Measurements from ENCODE around the gene APOL1. TPM values are rescaled to one million over a fixed set of nuclear protein-coding genes. Genes with fewer than 3 reads are reported as not detected.

Gene APOL1
- total and polyA plus RNA-seq, 2 donors (not counting 1 experiment from before 2014, with no cell fraction given), result 3.3 to 11.2 TPM

- 96% methylated on average over 19 of the region's 20 CpGs for WGBS (ENCODE audit: insufficient coverage)
- H3K4me3 ChIP-seq (ENCODE audit: control extremely low read depth in 1 of 5, extremely low read depth in 1 of 5, insufficient read depth in 1 of 5, low read depth in 2 of 5, low read length in 4 of 5), result no peak overlapping the region
- intact Hi-C loops (cut with micrococcal nuclease), result no loop called here
- no peak for ATAC-seq (ENCODE audit: low read depth)
- no peaks in the 10 kb centered on the region for H3K4me1 Mint-ChIP-seq
- H3K4me3 Mint-ChIP-seq, result no peak overlapping the region
- H2AFZ ChIP-seq (ENCODE audit: insufficient read depth, low read depth, low read length, poor library complexity, severe bottlenecking), result no peak overlapping the region
- ChIA-PET POLR2A (no interaction called here), CTCF (interaction anchor here (1.4 to 3.5 kb wide), 4 partner anchors 10 to 198 kb away, joined by 3 to 16 read pairs (median 12); no protein-coding TSS in a partner anchor)
- H3K36me3 ChIP-seq (replicated peaks in 1 of 2; ENCODE audit: control extremely low read depth in 1 of 2, control insufficient read depth in 1 of 2, extremely low read depth in 1 of 2, insufficient read depth in 2 of 2, low read length in 1 of 2), result peaks cover 5 to 82% of the 10 kb centered on the region in 2 experiments
- no peaks in the 10 kb centered on the region for H3K27me3 ChIP-seq (replicated peaks in 1 of 4; ENCODE audit: control extremely low read depth in 1 of 4, control insufficient read depth in 3 of 4, insufficient read depth in 4 of 4, low read length in 3 of 4)
- no peak overlapping the region for H3K27ac ChIP-seq (ENCODE audit: low read length in 2 of 2)
- H3K4me2 ChIP-seq (replicated peaks; ENCODE audit: low read depth, low read length, poor library complexity, severe bottlenecking), result no peak overlapping the region
- no peaks in the 10 kb centered on the region for H3K4me1 ChIP-seq (ENCODE audit: control insufficient read depth in 2 of 2, insufficient read depth in 2 of 2, low read length in 2 of 2)
- TF ChIP-seq, protein P1, sequence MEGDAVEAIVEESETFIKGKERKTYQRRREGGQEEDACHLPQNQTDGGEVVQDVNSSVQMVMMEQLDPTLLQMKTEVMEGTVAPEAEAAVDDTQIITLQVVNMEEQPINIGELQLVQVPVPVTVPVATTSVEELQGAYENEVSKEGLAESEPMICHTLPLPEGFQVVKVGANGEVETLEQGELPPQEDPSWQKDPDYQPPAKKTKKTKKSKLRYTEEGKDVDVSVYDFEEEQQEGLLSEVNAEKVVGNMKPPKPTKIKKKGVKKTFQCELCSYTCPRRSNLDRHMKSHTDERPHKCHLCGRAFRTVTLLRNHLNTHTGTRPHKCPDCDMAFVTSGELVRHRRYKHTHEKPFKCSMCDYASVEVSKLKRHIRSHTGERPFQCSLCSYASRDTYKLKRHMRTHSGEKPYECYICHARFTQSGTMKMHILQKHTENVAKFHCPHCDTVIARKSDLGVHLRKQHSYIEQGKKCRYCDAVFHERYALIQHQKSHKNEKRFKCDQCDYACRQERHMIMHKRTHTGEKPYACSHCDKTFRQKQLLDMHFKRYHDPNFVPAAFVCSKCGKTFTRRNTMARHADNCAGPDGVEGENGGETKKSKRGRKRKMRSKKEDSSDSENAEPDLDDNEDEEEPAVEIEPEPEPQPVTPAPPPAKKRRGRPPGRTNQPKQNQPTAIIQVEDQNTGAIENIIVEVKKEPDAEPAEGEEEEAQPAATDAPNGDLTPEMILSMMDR (IDR thresholded peaks at IDR 0.05), result no peak
- TF ChIP-seq EZH2 (IDR thresholded peaks at IDR 0.05; ENCODE audit: borderline replicate concordance, insufficient read depth, low read depth, low read length, poor library complexity, severe bottlenecking), result no peak
- H3K9me3 ChIP-seq (ENCODE audit: control extremely low read depth in 1 of 3, control insufficient read depth in 2 of 3, insufficient read depth in 1 of 3, low read length in 2 of 3), result peaks cover 0 to 12% (median 0%) of the 10 kb centered on the region in 3 donors
- H3K27me3 Mint-ChIP-seq, result no peaks in the 10 kb centered on the region
- H3K9ac ChIP-seq (ENCODE audit: low read length), result no peak overlapping the region
- H3K79me2 ChIP-seq (ENCODE audit: control insufficient read depth, insufficient read depth, low read length), result peaks cover 15% of the 10 kb centered on the region
- no peak for DNase-seq
- H4K20me1 ChIP-seq (ENCODE audit: control insufficient read depth, insufficient read depth, low read length, poor library complexity, severe bottlenecking), result peaks cover 69% of the 10 kb centered on the region
- no peak overlapping the region for H3K27ac Mint-ChIP-seq
- H3K9me3 Mint-ChIP-seq (ENCODE audit: insufficient read depth), result no peaks in the 10 kb centered on the region
Measured at GRCh38 chr22:36287881-36288515, 35.1 kb downstream of the APOL1 start.

Measured in B cell (primary cell).